Right lobe of liver (tissue), 6 donors: ENCODE measurements around the gene LGI2. TPM values are rescaled to one million over a fixed set of nuclear protein-coding genes. Genes with fewer than 3 reads are reported as not detected.

Experiments
- ATAC-seq, 4 donors: fragments of 200-7000 bp; cut with Tn5 transposase; one replicate each; pipeline ENCODE4 v1.9.1; 2020; ENCODE audit warnings: mild to moderate bottlenecking in 4 of 4, moderate library complexity in 4 of 4
- DNase-seq, 3 donors: peaks; one replicate each; pipeline ENCODE4 v3.0.0-alpha.2; 2020
- H3K27ac ChIP-seq, 3 donors: fragments of 200-600 bp; one replicate each; pipeline ENCODE4 v1.8.0; 2022
- H3K27me3 ChIP-seq, 2 donors: fragments of 200-600 bp; one replicate each; pipeline ENCODE4 v1.8.0; 2022
- H3K36me3 ChIP-seq, 4 donors: fragments of 200-600 bp; sonication (generic) in 1 of 4; one replicate each; pipeline versions ENCODE4 v1.5.1 to v1.8.0; 2017 to 2022; ENCODE audit warnings: control low read depth in 1 of 4
- H3K4me1 ChIP-seq, 4 donors: fragments of 200-600 bp; sonication (generic) in 1 of 4; one replicate each; pipeline versions ENCODE4 v1.5.1 to v1.8.0; 2017 to 2022; ENCODE audit warnings: control low read depth in 1 of 4
- H3K4me3 ChIP-seq, 3 donors: fragments of 200-600 bp; one replicate each; pipeline ENCODE4 v1.8.0; 2022
- H3K9me3 ChIP-seq, 4 donors: fragments of 200-600 bp; sonication (generic) in 1 of 4; one replicate each; pipeline versions ENCODE4 v1.5.1 to v1.8.0; 2017 to 2022; ENCODE audit warnings: control low read depth in 1 of 4
- CTCF ChIP-seq, 4 donors: fragments of 200-600 bp in 3 of 4; fragments of 450-650 bp in 1 of 4; IDR thresholded peaks; one replicate each; pipeline versions ENCODE4 v1.5.1 to v1.8.0; 2016 to 2022; ENCODE audit warnings: antibody characterized with exemption in 4 of 4, mild to moderate bottlenecking in 2 of 4
- POLR2A ChIP-seq: fragments of 450-650 bp; IDR thresholded peaks from one replicate; pipeline ENCODE4 v1.6.1; 2017; ENCODE audit warnings: antibody characterized with exemption, mild to moderate bottlenecking
- whole genome bisulfite sequencing: methylation state at CpG from one replicate; pipeline ENCODE4 v1.1.6; 2018; ENCODE audit warnings: low coverage, low lambda C conversion rate; ENCODE audit not compliant: insufficient coverage; ENCODE audit errors: missing lambda C conversion rate; 5-methylcytosine and 5-hydroxymethylcytosine counted together
- intact Hi-C, 2 donors: fragments of 100-400 bp; cut with DNase I; formaldehyde crosslinking; loops; one replicate each; pipeline versions ENCODE4 v1.11.2 to v1.14.1; 2022
- total RNA-seq, 6 experiments: library from RNA; depleted of rRNA in 2 of 6; stranded (reverse); fragments of >200 nt in 2 of 6; fragmentation: NEBNext Ultra II Directional in 3 of 6; extraction: Animal tissue kit (Norgen Biotek cat#: 25700) in 3 of 6; gene quantifications; one replicate each; pipeline versions ENCODE4 v1.1.0 to v1.2.4, GENCODE V29; 2016 to 2023
- donor health status: DM: no; HTN: yes; CAD: no.
- donor health status: DM: no; HTN: no; CAD: no.
- donor health status: DM: no; HTN: no; CAD: no.
- donor health status: DM: no; HTN: yes; CAD: no.
- donor health status: DM: no; HTN: yes; CAD: no.

Gene LGI2
- total RNA-seq, 6 experiments from 2014 or later: 0.05 to 0.38 (median 0.22) TPM; not detected in 2

GRCh38 chr4:24978291-24979075 is 52.3 kb downstream of the LGI2 start:
- ATAC-seq (peak in 1 of 4 donors; percentile 27), DNase-seq (no peak)
- Histone ChIP-seq H3K4me3 (no peak overlapping the region), H3K27me3 (no peaks in the 10 kb centered on the region), H3K27ac (peak overlapping the region in 2 of 3 donors; percentile 27 to 42), H3K36me3 (no peaks in the 10 kb centered on the region), H3K9me3 (no peaks in the 10 kb centered on the region), H3K4me1 (peaks cover 0 to 6% (median 0%) of the 10 kb centered on the region in 4 donors)
- TF ChIP-seq POLR2A: no peak
- WGBS: 53% methylated on average over 9 of the region's 9 CpGs
- intact Hi-C loops: no loop called here

GRCh38 chr4:24975510-24975909 is 55.2 kb downstream of the LGI2 start:
- Histone ChIP-seq H3K9me3 (no peaks in the 10 kb centered on the region), H3K4me3 (no peak overlapping the region), H3K36me3 (no peaks in the 10 kb centered on the region), H3K4me1 (peaks cover 0 to 6% (median 0%) of the 10 kb centered on the region in 4 donors), H3K27ac (no peak overlapping the region), H3K27me3 (no peaks in the 10 kb centered on the region)
- no peak for DNase-seq
- ATAC-seq: no peak
- intact Hi-C loops: no loop called here
- 58% methylated on average over 4 of the region's 4 CpGs for WGBS
- TF ChIP-seq CTCF (IDR thresholded peaks at IDR 0.05) (no peak), POLR2A (no peak)

GRCh38 chr4:24973747-24974601 is 56.8 kb downstream of the LGI2 start:
- no peaks in the 10 kb centered on the region for H3K36me3 ChIP-seq
- H3K4me3 ChIP-seq: peak overlapping the region in 1 of 3 donors; percentile 18
- DNase-seq (peak; percentile 73 to 85 (median 74)), ATAC-seq (peak; percentile 85 to 89 (median 86))
- WGBS: 58% methylated on average over 6 of the region's 24 CpGs
- H3K27me3 ChIP-seq: no peaks in the 10 kb centered on the region
- no peaks in the 10 kb centered on the region for H3K9me3 ChIP-seq
- H3K4me1 ChIP-seq: no peaks in the 10 kb centered on the region
- H3K27ac ChIP-seq: peak overlapping the region in 1 of 3 donors; percentile 26
- TF ChIP-seq CTCF (IDR thresholded peaks at IDR 0.05): no peak
- TF ChIP-seq POLR2A: no peak
- intact Hi-C loops: no loop called here

- Histone ChIP-seq H3K9me3 (no peaks in the 10 kb centered on the region), H3K27ac (peak overlapping the region in 1 of 3 donors; percentile 26), H3K36me3 (no peaks in the 10 kb centered on the region), H3K4me3 (peak overlapping the region in 1 of 3 donors; percentile 18), H3K27me3 (no peaks in the 10 kb centered on the region), H3K4me1 (no peaks in the 10 kb centered on the region)
- DNase-seq (no peak), ATAC-seq (peak in 2 of 4 donors; percentile 65 to 72)
- TF ChIP-seq CTCF (IDR thresholded peaks at IDR 0.05): no peak
- no peak for TF ChIP-seq POLR2A
- WGBS: 8% methylated on average over 2 of the region's 3 CpGs
- intact Hi-C loops: no loop called here
Observed at GRCh38 chr4:24973404-24973746, 57.4 kb downstream of the LGI2 start.

GRCh38 chr4:24971192-24971591 is 59.6 kb downstream of the LGI2 start:
- Histone ChIP-seq H3K36me3 (no peaks in the 10 kb centered on the region), H3K9me3 (no peaks in the 10 kb centered on the region), H3K27ac (no peak overlapping the region), H3K4me3 (no peak overlapping the region), H3K27me3 (no peaks in the 10 kb centered on the region), H3K4me1 (no peaks in the 10 kb centered on the region)
- 68% methylated on average over 5 of the region's 7 CpGs for WGBS
- DNase-seq (peak in 1 of 3 donors; percentile 45), ATAC-seq (no peak)
- intact Hi-C loops: no loop called here
- no peak for TF ChIP-seq POLR2A
- no peak for TF ChIP-seq CTCF (IDR thresholded peaks at IDR 0.05)
